ENCODE results near the gene PRDM16. TPM values are rescaled to one million over a fixed set of nuclear protein-coding genes. Genes with fewer than 3 reads are reported as not detected.

The PRDM16 gene
- total RNA-seq, 1 experiment from 2014 or later: 22.3 TPM

- TF ChIP-seq SIN3A (IDR thresholded peaks at IDR 0.05; ENCODE audit: borderline replicate concordance, insufficient read depth, low read depth, low read length) (no peak), REST (IDR thresholded peaks at IDR 0.05; ENCODE audit: insufficient read depth in 1 of 2, low read depth in 2 of 2, low read length in 1 of 2) (no peak), TCF7L2 (IDR thresholded peaks at IDR 0.05; ENCODE audit: low read depth, low read length) (no peak), POLR2AphosphoS5 (IDR thresholded peaks at IDR 0.05; ENCODE audit: low read depth, low read length) (no peak)
- TF ChIP-seq, protein P1, sequence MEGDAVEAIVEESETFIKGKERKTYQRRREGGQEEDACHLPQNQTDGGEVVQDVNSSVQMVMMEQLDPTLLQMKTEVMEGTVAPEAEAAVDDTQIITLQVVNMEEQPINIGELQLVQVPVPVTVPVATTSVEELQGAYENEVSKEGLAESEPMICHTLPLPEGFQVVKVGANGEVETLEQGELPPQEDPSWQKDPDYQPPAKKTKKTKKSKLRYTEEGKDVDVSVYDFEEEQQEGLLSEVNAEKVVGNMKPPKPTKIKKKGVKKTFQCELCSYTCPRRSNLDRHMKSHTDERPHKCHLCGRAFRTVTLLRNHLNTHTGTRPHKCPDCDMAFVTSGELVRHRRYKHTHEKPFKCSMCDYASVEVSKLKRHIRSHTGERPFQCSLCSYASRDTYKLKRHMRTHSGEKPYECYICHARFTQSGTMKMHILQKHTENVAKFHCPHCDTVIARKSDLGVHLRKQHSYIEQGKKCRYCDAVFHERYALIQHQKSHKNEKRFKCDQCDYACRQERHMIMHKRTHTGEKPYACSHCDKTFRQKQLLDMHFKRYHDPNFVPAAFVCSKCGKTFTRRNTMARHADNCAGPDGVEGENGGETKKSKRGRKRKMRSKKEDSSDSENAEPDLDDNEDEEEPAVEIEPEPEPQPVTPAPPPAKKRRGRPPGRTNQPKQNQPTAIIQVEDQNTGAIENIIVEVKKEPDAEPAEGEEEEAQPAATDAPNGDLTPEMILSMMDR (IDR thresholded peaks at IDR 0.05): no peak
- no peak for DNase-seq (ENCODE audit: low read depth, low spot score)
Observed at GRCh38 chr1:3432306-3432705, 363.3 kb downstream of the PRDM16 start.

DNA sequence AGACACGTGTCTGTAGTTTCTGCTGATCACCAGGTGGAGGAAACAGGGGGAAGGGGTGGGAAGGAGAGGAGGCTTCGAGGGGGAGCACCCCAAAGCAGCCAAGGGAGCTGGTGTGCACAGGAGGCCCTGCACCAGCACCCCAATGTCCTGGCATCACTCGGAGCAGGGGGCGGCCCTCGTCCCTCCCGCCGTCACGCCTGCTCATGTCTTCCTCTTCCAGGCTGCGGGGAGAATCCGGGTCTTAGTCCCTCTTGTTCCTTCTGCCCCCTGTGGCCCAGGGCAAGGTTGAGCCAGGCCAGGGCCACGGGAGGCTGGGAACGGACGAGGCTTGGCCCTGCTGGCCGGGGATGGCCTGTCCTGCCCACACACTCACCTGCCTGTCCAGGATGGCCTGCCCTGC lies 364.1 kb downstream of the PRDM16 start:
- Histone ChIP-seq H3K36me3 (ENCODE audit: control insufficient read depth, insufficient read depth, low read length) (no peaks in the 10 kb centered on the region), H3K4me1 (ENCODE audit: control insufficient read depth, insufficient read depth, low read length) (no peaks in the 10 kb centered on the region), H3K27ac (ENCODE audit: low read length) (no peak overlapping the region), H3K4me3 (ENCODE audit: low read depth in 2 of 2, low read length in 2 of 2) (no peak overlapping the region), H3K27me3 (ENCODE audit: control insufficient read depth, insufficient read depth, low read length) (no peaks in the 10 kb centered on the region), H3K9me3 (ENCODE audit: control insufficient read depth, insufficient read depth, low read depth, low read length) (no peaks in the 10 kb centered on the region)
- ChIA-PET POLR2A (interaction anchor here (0.7 kb wide), 1 partner anchor 404 kb away, joined by 3 read pairs; no protein-coding TSS in a partner anchor), CTCF (no interaction called here)
- BruUV-seq (replicated peaks): no TSS peak
- DNase-seq (ENCODE audit: low read depth, low spot score) (no peak), ATAC-seq (no peak)
- no peak for TF ChIP-seq TCF7L2 (IDR thresholded peaks at IDR 0.05; ENCODE audit: low read depth, low read length)
- TF ChIP-seq, protein P1 (IDR thresholded peaks at IDR 0.05): no peak
- intact Hi-C loops (cut with micrococcal nuclease; ENCODE audit: unreplicated experiment): no loop called here
- in situ Hi-C loops (cut with HindIII; ENCODE audit: low pct_unique_long_range_greater_than_20kb, low sequenced_read_pairs): no loop called here

More at GRCh38 chr1:3432306-3432705, 363.3 kb downstream of the PRDM16 start:
- ChIA-PET CTCF (interaction anchor here (0.6 kb wide), 2 partner anchors 200 to 570 kb away, joined by 3 to 6 read pairs; no protein-coding TSS in a partner anchor), POLR2A (interaction anchor here (0.6 to 0.7 kb wide), 2 partner anchors 365 to 404 kb away, joined by 3 to 9 read pairs; no protein-coding TSS in a partner anchor)
- Histone ChIP-seq H3K4me1 (ENCODE audit: control insufficient read depth, insufficient read depth, low read length) (no peaks in the 10 kb centered on the region), H3K4me3 (ENCODE audit: low read depth in 2 of 2, low read length in 2 of 2) (no peak overlapping the region), H3K27me3 (ENCODE audit: control insufficient read depth, insufficient read depth, low read length) (no peaks in the 10 kb centered on the region), H3K9me3 (ENCODE audit: control insufficient read depth, insufficient read depth, low read depth, low read length) (no peaks in the 10 kb centered on the region), H3K27ac (ENCODE audit: low read length) (no peak overlapping the region), H3K36me3 (ENCODE audit: control insufficient read depth, insufficient read depth, low read length) (no peaks in the 10 kb centered on the region)
- no TSS peak for BruUV-seq (replicated peaks)
- in situ Hi-C loops (cut with HindIII; ENCODE audit: low pct_unique_long_range_greater_than_20kb, low sequenced_read_pairs) (no loop called here), intact Hi-C loops (cut with micrococcal nuclease; ENCODE audit: unreplicated experiment) (no loop called here)
- no peak for ATAC-seq
